Ovary (tissue), 9 donors: Measurements from ENCODE around the gene RNF135. TPM values are rescaled to one million over a fixed set of nuclear protein-coding genes. Genes with fewer than 3 reads are reported as not detected.

ENCODE experiments used
- DNase-seq, 5 donors: peaks; one replicate each; pipeline ENCODE4 v3.0.0-alpha.2; 2019 to 2020
- H3K27ac ChIP-seq, 2 donors: fragments of 200-600 bp; one replicate each; pipeline versions ENCODE4 v1.5.1 to v1.8.0; 2019 to 2022
- H3K27me3 ChIP-seq: fragments of 200-600 bp; one replicate; pipeline ENCODE4 v1.8.0; 2022
- H3K36me3 ChIP-seq: fragments of 200-600 bp; sonication (generic); one replicate; pipeline ENCODE4 v1.5.1; 2019
- H3K4me1 ChIP-seq: one replicate; pipeline ENCODE4 v1.8.1; 2013; ENCODE audit warnings: mild to moderate bottlenecking, moderate library complexity; ENCODE audit not compliant: insufficient read depth
- H3K4me3 ChIP-seq: fragments of 200-600 bp; sonication (generic); one replicate; pipeline ENCODE4 v1.5.1; 2017
- H3K9me3 ChIP-seq, 2 donors: fragments of 200-600 bp in 1 of 2; sonication (generic) in 1 of 2; one replicate each; pipeline versions ENCODE4 v1.5.1 to v1.8.1; 2013 to 2019; ENCODE audit warnings: mild to moderate bottlenecking in 1 of 2, moderate library complexity in 1 of 2
- CTCF ChIP-seq, 3 donors: fragments of 450-650 bp in 2 of 3; fragments of 200-600 bp in 1 of 3; IDR thresholded peaks; one replicate each; pipeline versions ENCODE4 v1.5.1 to v1.8.0; 2016 to 2022; ENCODE audit warnings: antibody characterized with exemption in 3 of 3, mild to moderate bottlenecking in 1 of 3
- EP300 ChIP-seq: sonication (generic); formaldehyde crosslinking; IDR thresholded peaks from one replicate; pipeline ENCODE4 v1.6.1; 2017; ENCODE audit warnings: antibody characterized with exemption
- POLR2A ChIP-seq: fragments of 450-650 bp; IDR thresholded peaks from one replicate; pipeline ENCODE4 v1.6.1; 2017; ENCODE audit warnings: antibody characterized with exemption, mild to moderate bottlenecking, moderate library complexity
- WGBS, 3 donors: extraction: QIAGEN DNeasy Blood & Tissue Kit in 1 of 3; methylation state at CpG; one replicate each; pipeline versions ENCODE4 v1.1.5 to v1.1.7; 2013 to 2017; 5-methylcytosine and 5-hydroxymethylcytosine counted together
- intact Hi-C, 4 donors: fragments of 100-400 bp; cut with DNase I; formaldehyde crosslinking; loops; one replicate each; pipeline versions ENCODE4 v1.11.0 to v1.15.1; 2022 to 2023
- polyA plus RNA-seq, 2 donors: library from polyadenylated mRNA; stranded (reverse); fragments of 200-250 nt in 1 of 2; fragments of 350-450 nt in 1 of 2; fragmentation: Illumina TruSeq in 1 of 2; extraction: RNeasy Lipid Tissue Mini Kit (QIAGEN cat#74804) in 1 of 2; gene quantifications; one replicate each; pipeline ENCODE4 v1.2.3, GENCODE V29; 2013 to 2014
- total RNA-seq, 7 donors: library from RNA; depleted of rRNA in 2 of 7; stranded (reverse); fragments of >200 nt in 2 of 7; fragmentation: NEBNext Ultra II Directional in 3 of 7; extraction: Animal tissue kit (Norgen Biotek cat#: 25700) in 3 of 7; gene quantifications; one replicate each; pipeline versions ENCODE4 v1.1.0 to v1.2.4, GENCODE V29; 2016 to 2023
- donor health status: DM: no; HTN: no; CAD: no; lungs with moderate emphysema.
- donor health status: DM: no; HTN: no; CAD: no.
- donor health status: Bipolar disorder and iron deficiency.
- donor health status: DM: yes; HTN: yes; CAD: no.
- donor health status: DM: no; HTN: no; CAD: no.
- donor health status: DM: yes; HTN: yes; CAD: no.

RNF135 gene
- total and polyA plus RNA-seq, 9 donors = 14.8 to 25.0 (median 18.3) TPM

- H3K4me3 ChIP-seq = no peak overlapping the region
- 92 to 96% (median 96%) methylated on average over 1 of the region's 1 CpG for WGBS, 3 donors
- H3K9me3 ChIP-seq = no peaks in the 10 kb centered on the region
- H3K4me1 ChIP-seq = no peaks in the 10 kb centered on the region
- DNase-seq = no peak
- TF ChIP-seq EP300 (no peak), POLR2A (no peak), CTCF (IDR thresholded peaks at IDR 0.05) (no peak)
- intact Hi-C loops = no loop called here
- no peaks in the 10 kb centered on the region for H3K36me3 ChIP-seq
- no peaks in the 10 kb centered on the region for H3K27me3 ChIP-seq
- no peak overlapping the region for H3K27ac ChIP-seq
Observed at GRCh38 chr17:30982855-30983254, 12.0 kb downstream of the RNF135 start.

GRCh38 chr17:30990458-30990857, 19.6 kb downstream of the RNF135 start:
- TF ChIP-seq EP300 (no peak), POLR2A (no peak), CTCF (IDR thresholded peaks at IDR 0.05) (no peak)
- Histone ChIP-seq H3K27ac (no peak overlapping the region), H3K4me1 (no peaks in the 10 kb centered on the region), H3K9me3 (no peaks in the 10 kb centered on the region), H3K27me3 (no peaks in the 10 kb centered on the region), H3K36me3 (no peaks in the 10 kb centered on the region), H3K4me3 (no peak overlapping the region)
- intact Hi-C loops = no loop called here
- WGBS, 3 donors = 81 to 90% (median 85%) methylated on average over 3 of the region's 3 CpGs
- no peak for DNase-seq

GRCh38 chr17:30992551-30992950, 21.7 kb downstream of the RNF135 start:
- Histone ChIP-seq H3K27ac (no peak overlapping the region), H3K4me3 (no peak overlapping the region), H3K27me3 (no peaks in the 10 kb centered on the region), H3K36me3 (no peaks in the 10 kb centered on the region), H3K4me1 (no peaks in the 10 kb centered on the region), H3K9me3 (no peaks in the 10 kb centered on the region)
- 97 to 98% (median 98%) methylated on average over 3 of the region's 3 CpGs for WGBS, 3 donors
- DNase-seq = no peak
- intact Hi-C loops = no loop called here
- TF ChIP-seq POLR2A (no peak), EP300 (no peak), CTCF (IDR thresholded peaks at IDR 0.05) (no peak)

GRCh38 chr17:30995347-30995746, 24.5 kb downstream of the RNF135 start:
- TF ChIP-seq EP300 = no peak
- no peak for TF ChIP-seq CTCF (IDR thresholded peaks at IDR 0.05)
- TF ChIP-seq POLR2A = no peak

GRCh38 chr17:30996486-30996885, 25.6 kb downstream of the RNF135 start:
- intact Hi-C loops = no loop called here
- H3K9me3 ChIP-seq = no peaks in the 10 kb centered on the region
- no peak for TF ChIP-seq CTCF (IDR thresholded peaks at IDR 0.05)
- TF ChIP-seq POLR2A = no peak
- TF ChIP-seq EP300 = no peak
- no peak for DNase-seq
- H3K4me3 ChIP-seq = no peak overlapping the region
- 91 to 96% (median 95%) methylated on average over 3 of the region's 3 CpGs for WGBS, 3 donors
- no peaks in the 10 kb centered on the region for H3K4me1 ChIP-seq
- H3K36me3 ChIP-seq = no peaks in the 10 kb centered on the region
- no peak overlapping the region for H3K27ac ChIP-seq
- H3K27me3 ChIP-seq = no peaks in the 10 kb centered on the region

More at GRCh38 chr17:30995347-30995746, 24.5 kb downstream of the RNF135 start:
- no peaks in the 10 kb centered on the region for H3K27me3 ChIP-seq
- H3K27ac ChIP-seq = no peak overlapping the region
- H3K4me1 ChIP-seq = no peaks in the 10 kb centered on the region
- no peak for DNase-seq
- intact Hi-C loops = no loop called here
- WGBS, 3 donors = 96 to 100% (median 100%) methylated on average over 3 of the region's 3 CpGs
- no peaks in the 10 kb centered on the region for H3K9me3 ChIP-seq
- no peak overlapping the region for H3K4me3 ChIP-seq
- no peaks in the 10 kb centered on the region for H3K36me3 ChIP-seq
